Duodenal mucosa (tissue), 2 donors: Measurements from ENCODE around the gene BPIFB1.

ENCODE experiments used
- H3K27ac ChIP-seq: one replicate; pipeline ENCODE4 v1.7.0; 2013; ENCODE audit warnings: low read depth, low read length
- H3K27me3 ChIP-seq, 2 donors: one replicate each; pipeline ENCODE4 v1.7.0; 2013; ENCODE audit warnings: low read length in 2 of 2, control low read depth in 1 of 2; ENCODE audit not compliant: insufficient read depth in 2 of 2, control insufficient read depth in 1 of 2
- H3K36me3 ChIP-seq, 2 donors: one replicate each; pipeline ENCODE4 v1.7.0; 2013; ENCODE audit warnings: low read length in 2 of 2, control low read depth in 1 of 2; ENCODE audit not compliant: insufficient read depth in 2 of 2, control insufficient read depth in 1 of 2
- H3K4me1 ChIP-seq, 2 donors: one replicate each; pipeline ENCODE4 v1.7.0; 2013; ENCODE audit warnings: low read length in 2 of 2, control low read depth in 1 of 2; ENCODE audit not compliant: insufficient read depth in 2 of 2, control insufficient read depth in 1 of 2
- H3K4me3 ChIP-seq, 2 donors: one replicate each; pipeline ENCODE4 v1.7.0; 2013; ENCODE audit warnings: low read length in 2 of 2, low read depth in 1 of 2
- H3K9ac ChIP-seq, 2 donors: one replicate each; pipeline ENCODE4 v1.7.0; 2013; ENCODE audit warnings: low read length in 2 of 2, low read depth in 1 of 2
- H3K9me3 ChIP-seq, 2 donors: one replicate each; pipeline ENCODE4 v1.7.0; 2013; ENCODE audit warnings: low read length in 2 of 2, control low read depth in 1 of 2; ENCODE audit not compliant: control insufficient read depth in 1 of 2

Gene BPIFB1

GRCh38 chr20:33282991-33283555, at the start of gene BPIFB1:
BPIFB1 (plus strand) TSS chr20:33283214; CDS start chr20:33286074, 2,860 bp downstream.
- H3K4me3 ChIP-seq, result no peak within 1 kb of the TSS
- H3K9me3 ChIP-seq, result no peaks in the 10 kb centered on the region
- no peak within 1 kb of the TSS for H3K27ac ChIP-seq
- no peak within 1 kb of the TSS for H3K9ac ChIP-seq
- H3K36me3 ChIP-seq, result no peaks in the 10 kb centered on the region
- H3K4me1 ChIP-seq, result no peaks in the 10 kb centered on the region
- H3K27me3 ChIP-seq, result peaks cover under 1 to 5% of the 10 kb centered on the region in 2 donors

GRCh38 chr20:33234050-33234449, 49.0 kb upstream of the BPIFB1 start:
- Histone ChIP-seq H3K36me3 (no peaks in the 10 kb centered on the region), H3K27ac (no peak overlapping the region), H3K27me3 (peaks cover 0 to 2% of the 10 kb centered on the region in 2 donors), H3K4me3 (no peak overlapping the region), H3K4me1 (no peaks in the 10 kb centered on the region), H3K9ac (no peak overlapping the region), H3K9me3 (no peaks in the 10 kb centered on the region)

- Histone ChIP-seq H3K36me3 (no peaks in the 10 kb centered on the region), H3K27ac (no peak within 1 kb of the TSS), H3K4me1 (no peaks in the 10 kb centered on the region), H3K27me3 (peaks cover 0 to 2% of the 10 kb centered on the region in 2 donors), H3K4me3 (no peak within 1 kb of the TSS), H3K9me3 (no peaks in the 10 kb centered on the region), H3K9ac (no peak within 1 kb of the TSS)
These were observed 47.3 kb upstream of the BPIFB1 start, which contains the start of gene BPIFA1 for GRCh38 chr20:33235696-33236095. BPIFA1 (plus strand) TSS chr20:33235996; CDS start chr20:33237712, 1,716 bp downstream.

- H3K9me3 ChIP-seq, result no peaks in the 10 kb centered on the region
- H3K36me3 ChIP-seq, result no peaks in the 10 kb centered on the region
- no peak overlapping the region for H3K27ac ChIP-seq
- H3K27me3 ChIP-seq, result peaks cover 0 to 2% of the 10 kb centered on the region in 2 donors
- no peak overlapping the region for H3K9ac ChIP-seq
- no peaks in the 10 kb centered on the region for H3K4me1 ChIP-seq
- H3K4me3 ChIP-seq, result no peak overlapping the region
These were observed 46.7 kb upstream of the BPIFB1 start for GRCh38 chr20:33236351-33236750.

GRCh38 chr20:33237989-33238388, 45.0 kb upstream of the BPIFB1 start:
- Histone ChIP-seq H3K27ac (no peak overlapping the region), H3K9me3 (no peaks in the 10 kb centered on the region), H3K4me1 (no peaks in the 10 kb centered on the region), H3K9ac (no peak overlapping the region), H3K36me3 (no peaks in the 10 kb centered on the region), H3K27me3 (peaks cover 0 to 2% of the 10 kb centered on the region in 2 donors), H3K4me3 (no peak overlapping the region)

- no peaks in the 10 kb centered on the region for H3K4me1 ChIP-seq
- no peak overlapping the region for H3K4me3 ChIP-seq
- no peak overlapping the region for H3K27ac ChIP-seq
- no peak overlapping the region for H3K9ac ChIP-seq
- no peaks in the 10 kb centered on the region for H3K36me3 ChIP-seq
- H3K27me3 ChIP-seq, result peaks cover 0 to 2% of the 10 kb centered on the region in 2 donors
- H3K9me3 ChIP-seq, result no peaks in the 10 kb centered on the region
These were observed 43.6 kb upstream of the BPIFB1 start for GRCh38 chr20:33239418-33239817.

- H3K27me3 ChIP-seq, result peaks cover 0 to under 1% of the 10 kb centered on the region in 2 donors
- H3K9me3 ChIP-seq, result no peaks in the 10 kb centered on the region
- H3K4me1 ChIP-seq, result no peaks in the 10 kb centered on the region
- no peak overlapping the region for H3K27ac ChIP-seq
- H3K4me3 ChIP-seq, result no peak overlapping the region
- H3K9ac ChIP-seq, result no peak overlapping the region
- no peaks in the 10 kb centered on the region for H3K36me3 ChIP-seq
These were observed 42.9 kb upstream of the BPIFB1 start for GRCh38 chr20:33239979-33240736.

- Histone ChIP-seq H3K27ac (no peak overlapping the region), H3K27me3 (no peaks in the 10 kb centered on the region), H3K9ac (no peak overlapping the region), H3K9me3 (no peaks in the 10 kb centered on the region), H3K4me1 (no peaks in the 10 kb centered on the region), H3K36me3 (no peaks in the 10 kb centered on the region), H3K4me3 (no peak overlapping the region)
These were observed 42.1 kb upstream of the BPIFB1 start for GRCh38 chr20:33240923-33241322.

GRCh38 chr20:33242319-33243100, 40.5 kb upstream of the BPIFB1 start:
- no peak overlapping the region for H3K4me3 ChIP-seq
- H3K9ac ChIP-seq, result no peak overlapping the region
- H3K27ac ChIP-seq, result no peak overlapping the region
- H3K4me1 ChIP-seq, result no peaks in the 10 kb centered on the region
- H3K36me3 ChIP-seq, result no peaks in the 10 kb centered on the region
- H3K9me3 ChIP-seq, result no peaks in the 10 kb centered on the region
- no peaks in the 10 kb centered on the region for H3K27me3 ChIP-seq

- H3K36me3 ChIP-seq, result no peaks in the 10 kb centered on the region
- H3K4me3 ChIP-seq, result no peak overlapping the region
- no peaks in the 10 kb centered on the region for H3K9me3 ChIP-seq
These were observed 36.9 kb upstream of the BPIFB1 start for GRCh38 chr20:33246077-33246476.

More at GRCh38 chr20:33246077-33246476, 36.9 kb upstream of the BPIFB1 start:
- no peak overlapping the region for H3K9ac ChIP-seq
- H3K27me3 ChIP-seq, result no peaks in the 10 kb centered on the region
- H3K4me1 ChIP-seq, result no peaks in the 10 kb centered on the region
- H3K27ac ChIP-seq, result no peak overlapping the region
